Stimulated activated CD8-positive, alpha-beta memory T cell treated with anti-CD3 and anti-CD28 coated beads, Interleukin-15, amount 100 ng/mL, for 48 hours (primary cell): Measurements from ENCODE around the gene FMO3.

ENCODE experiments used
- DNase-seq, 2 donors: peaks; one replicate each; pipeline ENCODE4 v3.0.0-alpha.2; 2020; ENCODE audit warnings: low read depth in 2 of 2

FMO3 gene

DNA sequence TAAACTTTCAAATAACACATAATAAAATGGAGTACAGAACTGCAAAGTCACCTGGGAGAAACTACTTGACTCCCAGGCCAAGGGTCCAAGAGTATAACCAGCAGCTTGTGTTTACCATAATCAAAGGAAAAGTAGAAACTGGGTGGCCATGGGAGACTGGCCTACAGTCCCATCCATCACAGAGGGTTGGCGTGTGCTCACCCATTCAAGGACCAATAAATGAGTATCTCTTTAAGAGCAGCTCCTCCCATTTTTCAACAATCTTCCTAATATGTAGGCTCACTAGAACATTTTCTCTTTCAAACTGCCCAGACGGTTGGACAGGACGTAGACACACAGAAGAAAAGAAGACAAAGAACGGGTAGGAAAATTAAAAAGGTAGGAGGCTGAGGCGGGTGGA is at the start of gene FMO3:
TSS of gene FMO3 (plus strand) at position 302 of the 400 bp plus-strand sequence. CDS start 1,754 bp downstream, outside the sequence.
- DNase-seq = no peak

DNA sequence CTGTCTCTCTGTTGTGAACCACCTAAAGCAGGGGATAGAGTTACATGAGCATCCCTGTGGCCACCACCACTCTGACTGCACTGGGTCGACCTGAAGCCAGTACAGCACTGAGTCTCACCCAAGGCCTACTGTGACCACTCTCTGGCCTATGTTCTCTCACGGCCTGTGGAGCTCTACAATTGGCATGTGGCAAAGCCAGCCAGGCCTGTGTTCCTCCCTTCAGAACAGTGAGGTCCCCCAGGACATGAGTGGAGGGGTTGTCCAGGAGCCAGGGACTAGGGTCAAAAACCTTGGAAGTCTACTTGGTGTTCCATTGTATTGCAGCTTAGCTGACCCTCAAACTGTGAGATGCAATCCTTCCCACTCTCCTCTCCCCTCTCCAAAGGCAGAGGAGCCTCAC is 42.7 kb upstream of the FMO3 start:
- DNase-seq = no peak

DNA sequence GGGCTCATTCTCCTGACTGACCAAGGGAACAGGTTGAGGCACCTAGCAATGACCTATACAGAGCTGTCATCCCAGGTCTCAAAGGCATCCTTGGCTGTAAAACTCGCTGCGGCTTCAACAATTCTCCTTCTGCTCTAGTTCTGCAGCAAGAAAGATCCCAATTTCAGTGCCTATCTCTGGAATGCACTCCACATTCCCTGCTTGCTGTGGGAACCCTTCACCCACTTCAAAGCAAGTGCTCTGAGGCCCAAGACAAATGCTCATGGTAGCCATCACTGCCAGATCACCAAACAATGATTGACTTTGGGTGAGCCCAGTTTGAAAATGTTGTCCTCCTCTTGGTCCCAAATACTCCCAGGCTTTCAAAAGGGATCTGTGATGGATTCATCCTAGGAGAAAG is 37.7 kb upstream of the FMO3 start:
- no peak for DNase-seq

GRCh38 chr1:171055966-171056643 is 34.6 kb upstream of the FMO3 start:
- no peak for DNase-seq

GRCh38 chr1:171061425-171062143 is 29.1 kb upstream of the FMO3 start:
- DNase-seq = no peak

DNA sequence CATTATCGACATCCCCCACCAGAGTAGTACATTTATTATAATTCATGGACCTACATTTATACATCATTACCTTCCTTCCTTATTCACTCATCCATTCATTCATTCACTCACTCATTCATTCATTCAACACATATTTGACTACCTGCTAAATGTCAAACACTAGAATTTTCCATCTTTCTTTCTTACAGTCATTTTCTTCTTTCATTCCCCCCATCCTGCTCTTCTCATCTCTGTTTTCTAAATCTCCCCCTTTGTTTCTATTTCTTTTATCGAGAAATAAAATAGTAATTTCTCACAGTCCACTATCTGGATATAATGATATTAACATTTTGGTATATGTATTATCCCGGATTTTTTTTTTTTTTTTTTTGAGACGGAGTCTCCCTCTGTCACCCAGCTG is 27.8 kb upstream of the FMO3 start:
- DNase-seq = no peak

DNA sequence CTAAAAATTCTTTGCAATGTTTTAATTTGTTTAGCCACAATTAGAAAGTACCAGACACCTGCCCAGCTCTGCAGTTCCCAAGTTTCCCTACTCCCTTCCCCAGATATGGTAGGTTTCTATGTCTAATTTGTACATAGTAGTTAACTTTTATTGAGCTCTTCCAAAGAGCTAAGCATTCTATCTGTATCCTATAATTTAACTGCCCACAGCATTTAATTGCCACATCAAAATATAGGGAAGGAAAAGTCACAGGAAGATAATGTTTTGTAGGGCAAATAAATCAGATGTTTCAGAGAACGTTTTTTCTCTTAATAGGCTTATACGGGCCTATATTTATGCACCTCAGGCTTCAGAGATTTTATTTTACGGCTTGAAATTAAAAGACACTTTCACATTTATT is 15.7 kb upstream of the FMO3 start:
- no peak for DNase-seq

DNA sequence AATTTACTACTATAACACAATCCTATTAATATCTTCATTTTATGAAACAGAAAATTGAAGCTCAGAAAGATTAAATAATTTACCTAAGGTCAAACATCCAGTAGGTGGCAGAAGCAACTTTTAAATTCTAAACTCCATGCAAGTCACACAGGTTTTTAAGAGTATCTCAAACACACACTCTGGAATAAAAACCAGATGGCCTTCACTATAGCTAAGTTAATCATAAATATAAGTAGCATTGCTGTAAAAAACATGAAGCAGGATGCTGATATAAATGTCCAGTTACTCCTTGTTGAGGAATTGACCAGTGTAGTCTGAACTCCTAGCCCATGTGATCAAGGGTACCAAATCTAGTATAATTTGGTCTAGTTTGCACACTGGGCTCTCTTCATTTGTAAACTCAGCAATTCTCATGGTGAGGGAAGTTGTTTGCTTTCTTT is 9.4 kb upstream of the FMO3 start:
- no peak for DNase-seq

GRCh38 chr1:171081763-171082201 is 8.9 kb upstream of the FMO3 start:
- no peak for DNase-seq

- no peak for DNase-seq
These were observed 8.1 kb upstream of the FMO3 start for GRCh38 chr1:171082606-171083005.

GRCh38 chr1:171083222-171083621 is 7.5 kb upstream of the FMO3 start:
- no peak for DNase-seq

DNA sequence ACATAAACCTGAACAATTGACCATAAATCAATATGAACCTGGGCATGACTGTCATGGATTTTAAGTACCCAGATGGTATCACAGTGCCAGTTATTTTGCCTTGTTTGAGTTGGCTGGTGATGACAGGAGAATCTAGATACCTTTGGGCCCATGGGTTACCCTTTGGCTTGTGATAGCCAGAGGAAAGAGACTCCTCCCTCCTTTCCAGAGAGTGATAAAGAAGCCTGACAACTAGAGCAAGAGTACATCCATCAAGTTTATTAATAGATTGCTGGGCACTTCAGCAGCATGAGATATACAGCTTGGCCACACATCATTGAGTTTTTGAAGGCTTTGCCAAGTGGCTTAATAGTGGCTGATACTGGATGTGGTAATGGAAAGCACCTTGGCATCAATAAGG is 6.6 kb upstream of the FMO3 start:
- DNase-seq = no peak

GRCh38 chr1:171084870-171085269 is 5.8 kb upstream of the FMO3 start:
- DNase-seq = no peak

- no peak for DNase-seq
These were observed 2.8 kb upstream of the FMO3 start for GRCh38 chr1:171087896-171088295.

GRCh38 chr1:171103862-171104261 is 13.2 kb downstream of the FMO3 start:
- no peak for DNase-seq

DNA sequence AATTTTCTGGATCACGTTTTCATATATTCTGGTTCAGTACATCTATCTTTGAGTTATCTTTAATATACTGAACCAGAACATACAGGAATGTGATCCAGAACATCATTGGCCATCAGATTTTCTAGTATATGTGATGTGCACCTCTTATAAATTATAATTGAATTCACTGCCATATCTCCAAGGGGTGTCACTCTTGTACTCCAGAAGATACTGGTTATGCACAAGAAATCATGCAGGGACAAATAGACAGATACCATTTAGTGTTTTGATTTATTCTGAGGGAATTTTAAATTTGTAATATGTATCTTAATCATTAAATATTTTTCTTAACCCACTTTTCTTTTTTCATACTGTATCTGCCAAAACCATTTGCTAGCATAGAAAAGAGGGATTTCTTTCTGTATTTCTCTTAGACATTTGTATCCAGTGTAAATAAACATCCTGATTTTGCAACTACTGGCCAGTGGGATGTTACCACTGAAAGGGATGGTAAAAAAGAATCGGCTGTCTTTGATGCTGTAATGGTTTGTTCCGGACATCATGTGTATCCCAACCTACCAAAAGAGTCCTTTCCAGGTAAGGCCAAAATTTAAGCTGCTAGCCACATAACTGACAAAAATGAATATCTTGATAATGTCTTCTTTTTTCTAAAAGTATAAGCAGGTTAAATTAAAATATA is 16.7 kb downstream of the FMO3 start:
- DNase-seq = no peak

DNA sequence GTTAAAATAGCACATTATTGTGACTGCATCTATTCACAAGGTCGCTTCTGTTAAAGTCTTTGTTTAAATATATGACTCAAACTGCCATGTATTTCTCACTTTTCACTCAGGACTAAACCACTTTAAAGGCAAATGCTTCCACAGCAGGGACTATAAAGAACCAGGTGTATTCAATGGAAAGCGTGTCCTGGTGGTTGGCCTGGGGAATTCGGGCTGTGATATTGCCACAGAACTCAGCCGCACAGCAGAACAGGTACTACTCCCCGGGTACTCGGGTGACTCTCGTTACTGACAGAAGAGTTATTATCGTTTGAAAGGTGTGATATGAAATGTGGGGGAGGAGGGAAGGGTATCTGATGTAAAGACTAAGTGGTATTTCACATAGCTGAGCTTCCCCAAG is 17.3 kb downstream of the FMO3 start:
- no peak for DNase-seq

DNA sequence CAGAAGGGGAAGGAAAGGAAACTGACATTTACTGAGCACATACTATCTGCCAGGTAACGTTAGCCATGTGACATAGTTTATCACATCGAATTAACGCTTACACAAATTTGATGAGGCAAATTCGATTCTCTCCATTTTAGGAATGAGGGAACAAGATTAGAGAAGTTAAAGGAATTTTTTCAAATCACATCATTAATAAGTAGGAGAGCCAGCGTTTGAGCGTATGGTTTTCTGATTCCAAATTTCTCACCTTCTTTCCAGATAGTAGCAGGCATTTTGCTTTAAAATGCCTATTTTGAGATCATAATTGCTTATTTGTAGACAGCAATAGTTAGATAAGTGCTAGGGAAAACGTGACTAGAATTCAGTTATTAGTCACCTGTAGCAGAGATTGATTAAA is 19.3 kb downstream of the FMO3 start:
- no peak for DNase-seq

- no peak for DNase-seq
These were observed 20.1 kb downstream of the FMO3 start for GRCh38 chr1:171110621-171111326.

- no peak for DNase-seq
These were observed 21.4 kb downstream of the FMO3 start for GRCh38 chr1:171112119-171112518.

- DNase-seq = no peak
These were observed 22.7 kb downstream of the FMO3 start for GRCh38 chr1:171113382-171113781.

- no peak for DNase-seq
These were observed 24.7 kb downstream of the FMO3 start for GRCh38 chr1:171115280-171115897.
